Central memory CD8-positive, alpha-beta T cell (primary cell): ENCODE data around the gene SWI5.

Experiments used
- ATAC-seq: fragments of 150-1000 bp; cut with Tn5 transposase; replicated peaks from 2 replicates; pipeline ENCODE4 v1.10.0; 2022; ENCODE audit warnings: mild to moderate bottlenecking, moderate FRiP score, moderate number of reproducible peaks; ENCODE audit not compliant: poor library complexity, severe bottlenecking; ENCODE audit errors: extremely low read depth
- DNase-seq, 2 donors: peaks; one replicate each; pipeline ENCODE4 v3.0.0; 2021; ENCODE audit warnings: low spot score in 2 of 2
- H3K27ac Mint-ChIP-seq: one replicate; pipeline ENCODE4 v1.8.0; 2022; ENCODE audit warnings: low read depth, mild to moderate bottlenecking, moderate library complexity, mixed read lengths
- H3K27me3 Mint-ChIP-seq: one replicate; pipeline ENCODE4 v1.8.0; 2022; ENCODE audit warnings: mixed read lengths
- H3K36me3 Mint-ChIP-seq: one replicate; pipeline ENCODE4 v1.8.0; 2022; ENCODE audit warnings: mild to moderate bottlenecking, moderate library complexity, mixed read lengths; ENCODE audit not compliant: insufficient read depth
- H3K4me1 Mint-ChIP-seq: one replicate; pipeline ENCODE4 v1.8.0; 2022; ENCODE audit warnings: mixed read lengths
- H3K4me3 Mint-ChIP-seq: one replicate; pipeline ENCODE4 v1.8.0; 2022; ENCODE audit warnings: mild to moderate bottlenecking, moderate library complexity, mixed read lengths
- H3K9me3 Mint-ChIP-seq: one replicate; pipeline ENCODE4 v1.8.0; 2022; ENCODE audit warnings: mixed read lengths

Gene SWI5

GRCh38 chr9:128245421-128246151, 30.5 kb upstream of the SWI5 start:
- H3K4me3 Mint-ChIP-seq: no peak overlapping the region
- DNase-seq (no peak), ATAC-seq (no peak)
- H3K9me3 Mint-ChIP-seq: no peaks in the 10 kb centered on the region
- H3K27ac Mint-ChIP-seq: no peak overlapping the region
- H3K27me3 Mint-ChIP-seq: peaks cover 35% of the 10 kb centered on the region
- no peaks in the 10 kb centered on the region for H3K36me3 Mint-ChIP-seq
- H3K4me1 Mint-ChIP-seq: peaks cover 7% of the 10 kb centered on the region

GRCh38 chr9:128246471-128246870, 29.6 kb upstream of the SWI5 start:
- ATAC-seq (no peak), DNase-seq (no peak)
- Mint-ChIP-seq H3K36me3 (no peaks in the 10 kb centered on the region), H3K4me3 (no peak overlapping the region), H3K4me1 (peaks cover 14% of the 10 kb centered on the region), H3K27me3 (peaks cover 34% of the 10 kb centered on the region), H3K27ac (no peak overlapping the region), H3K9me3 (no peaks in the 10 kb centered on the region)

GRCh38 chr9:128247226-128247803, 28.8 kb upstream of the SWI5 start:
- Mint-ChIP-seq H3K36me3 (no peaks in the 10 kb centered on the region), H3K27me3 (peaks cover 26% of the 10 kb centered on the region), H3K27ac (no peak overlapping the region), H3K4me3 (no peak overlapping the region), H3K9me3 (no peaks in the 10 kb centered on the region), H3K4me1 (peaks cover 22% of the 10 kb centered on the region)
- no peak for DNase-seq
- no peak for ATAC-seq

DNA sequence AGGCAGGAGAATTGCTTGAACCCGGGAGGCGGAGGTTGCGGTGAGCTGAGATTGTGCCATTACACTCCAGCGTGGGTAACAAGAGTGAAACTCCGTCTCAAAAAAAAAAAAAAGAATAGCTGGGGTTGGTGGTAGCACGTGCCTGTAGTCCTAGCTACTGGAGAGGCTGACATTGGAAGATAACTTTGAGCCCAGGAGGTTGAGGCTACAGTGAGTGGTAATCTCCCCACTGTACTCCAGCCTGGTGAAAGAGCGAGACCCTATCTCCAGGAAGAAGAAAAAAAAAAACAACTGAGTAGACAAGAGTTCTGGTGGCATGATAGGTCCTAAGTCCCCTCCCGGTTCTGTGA, 26.5 kb upstream of the SWI5 start:
- H3K4me1 Mint-ChIP-seq: peaks cover 23% of the 10 kb centered on the region
- peak overlapping the region; percentile 51 for H3K27ac Mint-ChIP-seq
- H3K4me3 Mint-ChIP-seq: peak overlapping the region; percentile 71
- H3K27me3 Mint-ChIP-seq: peaks cover 14% of the 10 kb centered on the region
- H3K9me3 Mint-ChIP-seq: no peaks in the 10 kb centered on the region
- no peak for ATAC-seq
- no peaks in the 10 kb centered on the region for H3K36me3 Mint-ChIP-seq
- DNase-seq: no peak

DNA sequence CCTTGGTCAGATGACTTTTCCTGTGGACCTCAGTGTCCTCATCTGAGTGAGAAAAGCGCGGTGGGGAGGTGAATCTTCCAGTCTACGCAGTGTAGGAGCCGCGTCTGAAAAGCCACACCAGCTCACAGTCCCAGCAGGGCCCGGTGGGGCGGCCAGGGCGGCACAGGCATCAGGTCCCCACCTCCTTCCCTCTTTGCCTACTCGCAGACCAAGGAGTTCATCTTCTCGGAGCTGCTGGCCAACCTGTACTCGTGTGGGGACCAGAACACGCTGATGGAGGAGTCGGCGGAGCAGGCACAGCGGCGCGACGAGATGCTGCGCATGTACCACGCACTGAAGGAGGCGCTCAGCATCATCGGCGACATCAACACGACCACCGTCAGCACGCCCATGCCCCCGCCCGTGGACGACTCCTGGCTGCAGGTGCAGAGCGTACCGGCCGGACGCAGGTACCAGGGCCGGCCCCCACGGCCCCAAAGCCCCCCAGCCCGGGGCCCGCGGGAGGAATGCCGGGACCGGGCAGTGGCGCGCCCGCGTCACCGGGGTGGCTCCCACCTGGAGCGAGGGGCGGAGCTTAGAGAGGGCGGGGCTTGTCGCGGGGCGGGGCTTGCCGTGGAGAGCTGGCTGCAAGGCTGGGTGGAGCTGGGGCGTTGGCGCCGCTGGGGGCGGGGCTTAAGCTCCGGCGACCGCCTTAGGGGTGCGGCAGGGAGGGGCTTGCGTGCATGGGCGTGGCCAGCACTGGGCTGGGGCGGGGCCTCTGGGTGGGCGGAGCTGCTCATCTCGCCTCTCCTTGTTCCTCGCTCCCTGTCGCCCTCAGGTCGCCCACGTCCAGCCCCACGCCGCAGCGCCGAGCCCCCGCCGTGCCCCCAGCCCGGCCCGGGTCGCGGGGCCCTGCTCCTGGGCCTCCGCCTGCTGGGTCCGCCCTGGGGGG, 25.9 kb upstream of the SWI5 start:
- peaks cover 16% of the 10 kb centered on the region for H3K27me3 Mint-ChIP-seq
- peak; percentile 88 for ATAC-seq
- no peaks in the 10 kb centered on the region for H3K36me3 Mint-ChIP-seq
- H3K27ac Mint-ChIP-seq: peak overlapping the region; percentile 51
- no peaks in the 10 kb centered on the region for H3K9me3 Mint-ChIP-seq
- H3K4me3 Mint-ChIP-seq: peak overlapping the region; percentile 71
- peak; percentile 93 to 97 for DNase-seq
- peaks cover 23% of the 10 kb centered on the region for H3K4me1 Mint-ChIP-seq

DNA sequence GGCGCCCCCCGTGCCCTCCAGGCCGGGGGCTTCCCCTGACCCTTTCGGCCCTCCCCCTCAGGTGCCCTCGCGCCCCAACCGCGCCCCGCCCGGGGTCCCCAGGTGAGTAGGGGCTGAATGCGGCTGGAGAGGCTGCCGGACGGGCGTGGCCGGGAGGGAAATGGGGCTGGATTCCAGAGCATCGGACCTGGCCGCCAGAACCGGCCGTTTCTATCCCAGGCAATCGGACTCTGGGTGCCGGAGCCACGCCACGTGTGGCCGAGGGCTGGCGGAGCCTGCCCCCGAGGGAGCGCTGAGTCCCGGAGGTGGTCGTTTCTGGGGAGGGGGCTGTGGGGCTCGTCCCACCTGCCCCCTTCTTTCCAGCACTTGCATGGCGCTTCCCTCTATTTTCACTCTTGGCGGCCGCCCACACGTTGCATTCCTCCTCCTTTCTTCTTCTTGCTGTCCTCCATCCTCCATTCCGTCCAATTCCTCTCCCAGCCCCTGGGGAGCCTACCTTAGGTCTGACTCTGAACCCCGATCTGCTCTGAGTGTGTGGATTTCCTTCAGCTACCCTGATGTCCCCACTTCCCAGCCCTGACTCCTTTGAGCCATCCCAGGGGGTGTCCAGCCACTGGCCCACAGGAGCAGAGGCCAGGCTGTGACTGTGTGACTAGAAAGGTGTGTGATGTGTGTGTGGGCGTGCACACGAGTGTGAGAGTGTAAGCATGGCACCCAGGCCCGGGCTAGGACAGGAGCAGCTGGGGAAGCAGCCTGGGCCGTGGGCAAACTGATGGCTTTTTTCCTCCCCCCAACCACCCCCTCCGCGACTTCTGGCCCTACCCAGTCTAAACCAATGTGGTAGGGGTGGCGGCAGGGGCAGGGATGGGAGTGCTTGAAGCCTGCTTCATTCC, 25.0 kb upstream of the SWI5 start:
- peak in 1 of 2 donors; percentile 16 for DNase-seq
- no peak for ATAC-seq
- peak overlapping the region; percentile 71 for H3K4me3 Mint-ChIP-seq
- H3K36me3 Mint-ChIP-seq: peaks cover 3% of the 10 kb centered on the region
- H3K9me3 Mint-ChIP-seq: no peaks in the 10 kb centered on the region
- peaks cover 23% of the 10 kb centered on the region for H3K4me1 Mint-ChIP-seq
- peak overlapping the region; percentile 26 for H3K27ac Mint-ChIP-seq
- H3K27me3 Mint-ChIP-seq: peaks cover 9% of the 10 kb centered on the region

DNA sequence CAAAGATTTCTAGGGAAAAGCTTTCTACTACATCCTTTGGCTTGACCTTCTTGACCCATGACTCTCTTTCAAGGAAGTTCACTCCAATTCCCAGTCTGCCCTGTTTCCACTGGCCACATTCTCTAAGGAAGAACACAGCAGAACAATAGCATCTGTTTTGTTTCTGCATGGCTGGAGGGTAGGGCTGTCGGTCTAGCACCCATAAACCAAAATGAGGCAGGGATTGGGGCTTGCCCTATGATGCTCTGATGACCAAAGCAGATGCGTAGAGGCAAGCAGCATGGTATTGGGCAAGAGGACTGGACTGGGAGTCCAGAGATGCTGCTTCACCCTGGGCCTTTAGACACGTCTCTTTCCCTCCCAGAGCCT, 24.4 kb upstream of the SWI5 start:
- Mint-ChIP-seq H3K4me3 (peak overlapping the region; percentile 71), H3K36me3 (peaks cover 3% of the 10 kb centered on the region)

DNA sequence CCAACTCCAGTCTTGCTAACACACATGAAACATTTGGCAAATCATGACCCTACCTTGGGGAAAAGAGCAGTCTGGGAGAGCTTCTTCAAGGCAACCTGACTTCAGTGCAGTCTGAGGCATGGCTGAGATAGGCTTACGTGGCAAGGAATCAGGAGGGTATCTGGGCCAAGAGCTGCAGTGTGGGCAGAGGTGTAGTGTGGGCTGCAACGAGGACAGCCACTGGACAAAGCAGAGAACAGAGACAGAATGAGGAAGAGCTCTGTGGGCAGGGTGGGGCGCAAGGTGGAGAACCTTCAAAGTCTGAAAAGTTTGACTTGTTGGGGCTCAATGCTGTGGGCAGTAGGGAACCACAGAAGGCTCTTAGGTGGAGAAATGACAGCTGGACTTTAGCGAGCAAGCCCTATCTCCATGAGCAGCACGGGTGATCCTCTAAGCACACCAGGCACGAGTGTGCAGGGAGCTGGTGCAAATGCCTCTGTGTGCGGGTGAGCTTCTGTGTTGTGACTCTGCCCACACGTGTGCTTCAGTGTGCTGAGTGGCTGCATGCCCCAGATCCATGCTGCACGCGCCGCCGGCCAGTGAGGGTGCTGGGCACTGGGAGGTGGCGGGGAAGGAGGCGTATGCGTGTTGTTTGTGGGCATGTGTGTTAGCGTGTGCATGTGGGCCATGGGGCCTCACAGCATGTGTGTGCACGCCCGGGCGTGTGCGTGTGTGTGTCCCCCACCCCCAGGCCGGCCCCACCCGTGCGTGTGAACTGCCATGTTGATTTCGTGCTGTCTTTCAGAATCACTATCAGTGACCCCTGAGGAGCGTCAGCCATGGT, 23.5 kb upstream of the SWI5 start:
- Mint-ChIP-seq H3K36me3 (peaks cover 4% of the 10 kb centered on the region), H3K4me3 (no peak overlapping the region), H3K4me1 (peaks cover 23% of the 10 kb centered on the region), H3K9me3 (no peaks in the 10 kb centered on the region), H3K27ac (no peak overlapping the region), H3K27me3 (peaks cover 9% of the 10 kb centered on the region)
- no peak for ATAC-seq
- no peak for DNase-seq

More for the DNA sequence above, 24.4 kb upstream of the SWI5 start:
- DNase-seq (no peak), ATAC-seq (no peak)
- Mint-ChIP-seq H3K4me1 (peaks cover 23% of the 10 kb centered on the region), H3K9me3 (no peaks in the 10 kb centered on the region), H3K27ac (no peak overlapping the region), H3K27me3 (peaks cover 9% of the 10 kb centered on the region)

DNA sequence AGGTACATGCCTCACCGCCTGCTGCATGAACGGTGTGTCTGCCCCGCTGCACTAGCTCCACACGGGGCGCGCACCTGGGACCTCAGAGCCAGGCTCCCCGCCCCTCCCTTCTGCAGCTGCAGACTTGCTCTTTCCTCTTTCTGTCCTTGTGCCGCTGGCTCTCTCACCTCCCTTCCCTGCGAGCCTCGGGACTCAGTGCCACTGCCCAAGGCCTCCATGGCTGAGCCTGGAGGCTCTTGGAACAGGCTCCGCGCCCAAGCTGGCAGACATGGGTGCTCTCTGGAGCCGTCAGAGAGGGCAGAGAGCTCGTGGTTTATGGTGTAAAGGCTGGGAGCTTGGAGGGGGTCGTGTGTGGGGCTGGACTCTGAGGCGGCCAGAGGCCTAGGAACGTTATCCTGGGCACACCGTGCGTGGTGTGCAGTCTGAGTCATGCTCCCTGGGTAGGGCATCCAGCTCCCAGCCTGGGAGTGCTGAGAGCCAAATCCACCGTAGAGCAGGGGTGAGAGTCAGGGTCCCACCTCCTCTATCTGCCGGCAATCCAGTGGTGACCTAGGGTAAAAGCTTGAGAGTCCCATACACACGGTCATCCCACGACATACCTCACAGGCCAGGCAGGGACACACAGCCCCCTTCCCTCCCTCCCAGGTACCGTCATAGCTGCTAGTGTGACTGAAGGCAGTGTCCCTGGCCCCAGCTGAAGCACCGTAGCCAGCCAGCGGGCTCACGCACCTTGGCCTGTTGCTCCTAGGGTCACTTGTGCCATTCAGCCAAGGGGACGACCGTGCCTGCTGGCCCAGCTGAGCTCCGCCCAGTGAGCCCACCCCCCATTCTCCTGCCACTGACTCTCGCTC, 22.7 kb upstream of the SWI5 start:
- H3K4me1 Mint-ChIP-seq: peaks cover 23% of the 10 kb centered on the region
- H3K9me3 Mint-ChIP-seq: no peaks in the 10 kb centered on the region
- H3K27me3 Mint-ChIP-seq: peaks cover 9% of the 10 kb centered on the region
- H3K36me3 Mint-ChIP-seq: peaks cover 8% of the 10 kb centered on the region
- H3K4me3 Mint-ChIP-seq: no peak overlapping the region
- H3K27ac Mint-ChIP-seq: no peak overlapping the region
- ATAC-seq (no peak), DNase-seq (no peak)

- H3K9me3 Mint-ChIP-seq: no peaks in the 10 kb centered on the region
- DNase-seq: no peak
- H3K4me1 Mint-ChIP-seq: peaks cover 23% of the 10 kb centered on the region
- H3K4me3 Mint-ChIP-seq: no peak overlapping the region
- no peak overlapping the region for H3K27ac Mint-ChIP-seq
- peaks cover 9% of the 10 kb centered on the region for H3K27me3 Mint-ChIP-seq
- no peak for ATAC-seq
- H3K36me3 Mint-ChIP-seq: peaks cover 8% of the 10 kb centered on the region
These were observed 22.1 kb upstream of the SWI5 start for GRCh38 chr9:128253991-128254346.

- Mint-ChIP-seq H3K27ac (no peak overlapping the region), H3K4me1 (peaks cover 23% of the 10 kb centered on the region), H3K9me3 (no peaks in the 10 kb centered on the region), H3K4me3 (no peak overlapping the region), H3K27me3 (peaks cover 9% of the 10 kb centered on the region), H3K36me3 (peaks cover 8% of the 10 kb centered on the region)
- ATAC-seq (no peak), DNase-seq (no peak)
These were observed 21.7 kb upstream of the SWI5 start for GRCh38 chr9:128254362-128254761.
